ENCODE data around the gene GRIK1.

The GRIK1 gene

GRCh38 chr21:29721221-29721620 lies 218.6 kb downstream of the GRIK1 start:
- no peak for DNase-seq (ENCODE audit: low read depth in 2 of 3, low spot score in 2 of 3)

DNA sequence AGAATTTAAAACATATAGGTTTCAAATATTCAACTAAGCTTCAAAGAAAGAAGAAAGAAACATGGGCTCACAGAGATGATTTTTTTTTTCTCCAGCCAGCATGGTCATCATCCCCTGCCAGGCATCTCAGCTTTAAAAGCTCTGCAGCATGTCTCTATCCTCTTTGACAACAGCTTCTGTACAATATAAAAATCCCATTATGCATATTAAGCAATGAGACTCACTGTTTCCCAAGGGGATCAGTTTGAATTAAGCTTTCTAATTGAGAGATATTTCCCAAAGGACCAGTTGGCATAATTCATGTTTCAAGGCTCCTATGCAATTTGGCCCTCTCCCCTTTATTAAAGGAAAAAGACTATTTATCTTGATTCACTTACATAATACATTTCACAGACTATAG lies 220.3 kb downstream of the GRIK1 start:
- no peak for DNase-seq (ENCODE audit: low read depth in 2 of 3, low spot score in 2 of 3)

GRCh38 chr21:29718081-29718815 lies 221.5 kb downstream of the GRIK1 start:
- DNase-seq (ENCODE audit: low read depth in 2 of 3, low spot score in 2 of 3): no peak

GRCh38 chr21:29717659-29718058 lies 222.1 kb downstream of the GRIK1 start:
- DNase-seq (ENCODE audit: low read depth in 2 of 3, low spot score in 2 of 3): no peak

GRCh38 chr21:29716753-29717152 lies 223.0 kb downstream of the GRIK1 start:
- no peak for DNase-seq (ENCODE audit: low read depth in 2 of 3, low spot score in 2 of 3)

DNA sequence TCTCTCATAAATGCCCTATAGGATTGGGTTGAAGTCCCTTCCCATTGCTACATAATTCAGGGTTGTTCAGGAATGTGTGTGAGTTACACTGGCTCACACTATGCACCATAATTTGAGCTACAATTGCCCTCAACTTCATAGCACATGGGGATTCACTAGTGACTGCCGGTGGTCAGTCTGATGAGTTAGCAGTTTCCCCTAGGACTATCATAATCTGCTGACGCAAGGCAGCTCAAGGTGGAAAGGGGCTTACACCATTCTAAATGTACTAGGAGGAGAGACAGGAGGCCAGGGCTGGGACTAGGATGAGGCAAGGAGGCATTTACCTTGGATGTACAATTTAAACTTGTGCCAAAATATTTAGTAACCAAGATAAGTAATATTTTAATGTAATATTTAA lies 224.7 kb downstream of the GRIK1 start:
- DNase-seq (ENCODE audit: low read depth in 2 of 3, low spot score in 2 of 3): no peak

GRCh38 chr21:29712818-29713217 lies 227.0 kb downstream of the GRIK1 start:
- no peak for DNase-seq (ENCODE audit: low read depth in 2 of 3, low spot score in 2 of 3)

DNA sequence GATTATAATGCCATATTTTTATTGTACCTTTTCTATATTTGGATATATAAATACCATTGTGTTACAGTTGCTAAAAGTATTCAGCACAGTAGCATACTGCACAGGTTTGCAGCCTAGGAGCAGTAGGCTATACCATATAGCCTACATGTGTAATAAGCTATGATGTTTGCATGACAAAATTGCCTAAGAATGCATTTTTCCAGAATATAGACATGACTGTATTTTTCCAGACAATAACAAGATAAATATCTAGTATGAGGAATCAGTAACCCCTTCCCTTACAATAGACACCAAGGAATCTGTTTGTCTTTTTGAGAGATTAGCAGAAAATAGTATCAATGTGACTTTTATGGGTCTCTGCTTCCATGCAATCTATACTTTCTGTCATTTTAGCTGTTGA lies 228.6 kb downstream of the GRIK1 start:
- DNase-seq (ENCODE audit: low read depth in 2 of 3, low spot score in 2 of 3): no peak

GRCh38 chr21:29710498-29710897 lies 229.3 kb downstream of the GRIK1 start:
- no peak for DNase-seq (ENCODE audit: low read depth in 2 of 3, low spot score in 2 of 3)

GRCh38 chr21:29708401-29708800 lies 231.4 kb downstream of the GRIK1 start:
- no peak for DNase-seq (ENCODE audit: low read depth in 2 of 3, low spot score in 2 of 3)

DNA sequence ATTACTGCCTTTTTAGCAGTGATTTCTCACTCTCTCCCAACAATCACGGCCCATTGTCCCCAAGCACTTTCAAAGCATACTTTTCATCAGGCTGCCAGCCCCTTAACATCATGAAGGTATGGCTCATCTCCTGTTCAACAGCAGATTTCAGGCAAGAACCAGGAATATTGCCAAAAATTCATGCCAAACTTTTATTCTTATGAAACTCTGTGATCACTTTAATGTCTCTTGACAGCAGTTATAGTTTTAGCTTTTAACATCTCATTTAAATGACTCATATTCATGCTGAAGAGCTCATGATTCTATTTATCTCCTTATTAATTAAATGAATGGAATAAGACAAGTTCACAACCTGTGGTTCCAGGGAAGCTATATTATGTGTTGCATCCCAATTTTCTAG lies 235.1 kb downstream of the GRIK1 start:
- DNase-seq (ENCODE audit: low read depth in 2 of 3, low spot score in 2 of 3): no peak

- no peak for DNase-seq (ENCODE audit: low read depth in 2 of 3, low spot score in 2 of 3)
Observed at GRCh38 chr21:29701676-29702075, 238.1 kb downstream of the GRIK1 start.

- DNase-seq (ENCODE audit: low read depth in 2 of 3, low spot score in 2 of 3): no peak
Observed at GRCh38 chr21:29697555-29698193, 242.1 kb downstream of the GRIK1 start.

GRCh38 chr21:29696937-29697336 lies 242.9 kb downstream of the GRIK1 start:
- no peak for DNase-seq (ENCODE audit: low read depth in 2 of 3, low spot score in 2 of 3)

DNA sequence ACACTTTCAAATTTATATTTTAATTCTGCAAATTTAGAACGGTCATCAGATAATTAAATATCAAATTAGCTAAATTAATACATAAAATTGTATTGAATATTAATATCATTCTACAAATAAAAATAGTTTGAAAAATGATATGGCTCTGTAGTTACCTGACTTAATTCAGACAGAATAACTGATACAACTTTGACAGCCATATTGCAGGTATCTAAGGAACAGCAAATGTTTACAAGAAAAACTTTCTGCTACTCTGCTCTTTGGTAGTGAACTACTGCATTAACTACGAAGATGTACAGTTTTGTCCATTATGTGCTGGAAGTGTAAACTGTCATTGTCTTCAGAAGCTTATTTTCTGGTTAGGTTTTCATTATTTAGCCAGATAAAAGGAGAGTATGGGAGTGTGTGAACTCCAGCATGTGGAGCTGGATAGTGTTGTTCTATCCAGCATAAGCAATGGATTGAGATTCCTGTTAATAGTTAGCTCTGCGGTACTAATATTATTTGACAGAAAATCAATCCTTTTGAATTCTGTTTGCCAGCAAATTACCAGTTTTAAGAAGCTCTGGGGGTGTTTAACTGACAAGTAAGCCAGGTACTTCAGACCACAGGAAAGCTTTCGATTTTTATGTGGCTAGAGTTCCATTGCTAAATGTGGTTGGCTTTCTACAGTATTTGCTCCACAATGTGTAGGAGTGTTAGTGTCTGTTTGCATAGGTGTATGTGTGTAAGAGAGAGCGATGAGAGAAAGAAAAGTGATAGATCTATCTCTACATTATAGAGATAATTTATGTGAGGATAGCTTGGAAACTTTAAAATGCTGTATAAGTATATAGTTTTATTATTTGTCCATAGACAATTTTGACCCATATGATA lies 247.9 kb downstream of the GRIK1 start:
- no peak for DNase-seq (ENCODE audit: low read depth in 2 of 3, low spot score in 2 of 3)

- no peak for DNase-seq (ENCODE audit: low read depth in 2 of 3, low spot score in 2 of 3)
Observed at GRCh38 chr21:29689753-29690152, 250.0 kb downstream of the GRIK1 start.

GRCh38 chr21:29684106-29684505 lies 255.7 kb downstream of the GRIK1 start:
- no peak for DNase-seq (ENCODE audit: low read depth in 2 of 3, low spot score in 2 of 3)

- no peak for DNase-seq (ENCODE audit: low read depth in 2 of 3, low spot score in 2 of 3)
Observed at GRCh38 chr21:29682800-29683199, 257.0 kb downstream of the GRIK1 start.

GRCh38 chr21:29680273-29680672 lies 259.5 kb downstream of the GRIK1 start:
- no peak for DNase-seq (ENCODE audit: low read depth in 2 of 3, low spot score in 2 of 3)

DNA sequence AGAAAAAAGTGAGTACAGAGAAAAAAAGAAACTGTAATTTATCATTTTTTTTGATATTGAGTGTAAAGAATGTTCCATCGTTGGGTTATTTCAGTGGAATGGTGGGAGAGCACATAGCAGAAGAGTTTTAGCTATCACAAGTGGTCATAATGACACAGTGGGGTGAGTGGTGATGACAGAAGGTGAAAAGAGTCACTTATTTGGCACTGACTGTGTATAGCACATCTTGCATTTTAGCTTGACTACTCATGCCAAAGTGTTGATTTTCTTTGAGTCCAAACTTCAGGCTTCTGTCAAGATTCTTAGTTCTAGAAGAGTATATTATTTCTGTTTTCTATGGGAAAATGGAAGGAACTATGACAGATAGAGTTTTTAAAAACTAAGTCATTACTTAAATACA lies 261.2 kb downstream of the GRIK1 start:
- no peak for DNase-seq (ENCODE audit: low read depth in 2 of 3, low spot score in 2 of 3)

GRCh38 chr21:29677326-29677725 lies 262.5 kb downstream of the GRIK1 start:
- DNase-seq (ENCODE audit: low read depth in 2 of 3, low spot score in 2 of 3): no peak

GRCh38 chr21:29676395-29676794 lies 263.4 kb downstream of the GRIK1 start:
- DNase-seq (ENCODE audit: low read depth in 2 of 3, low spot score in 2 of 3): no peak

Data from activated CD8-positive, alpha-beta memory T cell treated with anti-CD3 and anti-CD28 coated beads for 48 hours (primary cell).